Esophagus muscularis mucosa (tissue), 4 donors: Measurements from ENCODE around the gene TMEM132A.

ENCODE experiments used
- EP300 ChIP-seq: sonication (generic); formaldehyde crosslinking; IDR thresholded peaks from one replicate; pipeline ENCODE4 v1.6.1; 2017; ENCODE audit warnings: antibody characterized with exemption
- POLR2A ChIP-seq: fragments of 450-650 bp; IDR thresholded peaks from one replicate; pipeline ENCODE4 v1.6.1; 2017; ENCODE audit warnings: antibody characterized with exemption, moderate library complexity, mild to moderate bottlenecking, low read depth
- POLR2AphosphoS5 ChIP-seq, 2 donors: sonication (generic); formaldehyde crosslinking; IDR thresholded peaks; one replicate each; pipeline ENCODE4 v1.6.1; 2017; ENCODE audit warnings: antibody characterized with exemption in 2 of 2
- TF ChIP-seq, protein P1 (sequence below), 3 experiments: fragments of 200-600 bp in 2 of 3; fragments of 450-650 bp in 1 of 3; sonication (generic) in 2 of 3; IDR thresholded peaks; one replicate each; pipeline ENCODE4 v1.5.1; 2017 to 2019; ENCODE audit warnings: antibody characterized with exemption in 3 of 3, mild to moderate bottlenecking in 2 of 3, moderate library complexity in 1 of 3

GRCh38 chr11:60910711-60911380, 13.4 kb upstream of the TMEM132A start:
- no peak for TF ChIP-seq POLR2A
- no peak for TF ChIP-seq POLR2AphosphoS5 (IDR thresholded peaks at IDR 0.05)
- TF ChIP-seq, protein P1, sequence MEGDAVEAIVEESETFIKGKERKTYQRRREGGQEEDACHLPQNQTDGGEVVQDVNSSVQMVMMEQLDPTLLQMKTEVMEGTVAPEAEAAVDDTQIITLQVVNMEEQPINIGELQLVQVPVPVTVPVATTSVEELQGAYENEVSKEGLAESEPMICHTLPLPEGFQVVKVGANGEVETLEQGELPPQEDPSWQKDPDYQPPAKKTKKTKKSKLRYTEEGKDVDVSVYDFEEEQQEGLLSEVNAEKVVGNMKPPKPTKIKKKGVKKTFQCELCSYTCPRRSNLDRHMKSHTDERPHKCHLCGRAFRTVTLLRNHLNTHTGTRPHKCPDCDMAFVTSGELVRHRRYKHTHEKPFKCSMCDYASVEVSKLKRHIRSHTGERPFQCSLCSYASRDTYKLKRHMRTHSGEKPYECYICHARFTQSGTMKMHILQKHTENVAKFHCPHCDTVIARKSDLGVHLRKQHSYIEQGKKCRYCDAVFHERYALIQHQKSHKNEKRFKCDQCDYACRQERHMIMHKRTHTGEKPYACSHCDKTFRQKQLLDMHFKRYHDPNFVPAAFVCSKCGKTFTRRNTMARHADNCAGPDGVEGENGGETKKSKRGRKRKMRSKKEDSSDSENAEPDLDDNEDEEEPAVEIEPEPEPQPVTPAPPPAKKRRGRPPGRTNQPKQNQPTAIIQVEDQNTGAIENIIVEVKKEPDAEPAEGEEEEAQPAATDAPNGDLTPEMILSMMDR (IDR thresholded peaks at IDR 0.05): no peak
- no peak for TF ChIP-seq EP300
